GM19463 (cell line): ENCODE results near the gene SPOCD1.

Source experiments
- ATAC-seq: cut with Tn5 transposase; IDR thresholded peaks from one replicate; pipeline ENCODE4 v1.9.1; 2021; ENCODE audit warnings: mild to moderate bottlenecking, moderate library complexity; ENCODE audit not compliant: unreplicated experiment

Gene SPOCD1

GRCh38 chr1:31758823-31759222, 57.0 kb downstream of the SPOCD1 start:
- ATAC-seq: no peak

DNA sequence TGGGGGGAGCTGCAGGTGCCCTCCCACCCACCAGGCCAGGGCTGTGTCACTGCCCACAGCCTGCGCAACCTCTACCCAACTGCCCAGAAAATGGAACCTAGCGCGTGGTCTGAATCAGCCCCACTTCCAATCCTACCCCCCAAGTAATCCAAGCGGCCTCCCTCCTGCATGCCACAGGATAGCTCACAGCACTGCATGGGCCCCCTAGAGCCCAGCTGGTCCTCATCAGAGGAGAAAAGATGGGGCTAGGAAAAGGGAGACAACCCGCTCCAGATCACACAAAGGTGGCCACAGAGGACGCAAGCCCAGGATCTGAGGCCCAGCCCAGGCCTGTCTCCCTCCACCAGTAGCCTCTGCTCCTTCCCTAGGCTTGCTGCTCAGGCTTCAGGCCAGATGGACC, 57.8 kb downstream of the SPOCD1 start:
- ATAC-seq: no peak

GRCh38 chr1:31757204-31757679, 58.6 kb downstream of the SPOCD1 start:
- ATAC-seq: no peak

DNA sequence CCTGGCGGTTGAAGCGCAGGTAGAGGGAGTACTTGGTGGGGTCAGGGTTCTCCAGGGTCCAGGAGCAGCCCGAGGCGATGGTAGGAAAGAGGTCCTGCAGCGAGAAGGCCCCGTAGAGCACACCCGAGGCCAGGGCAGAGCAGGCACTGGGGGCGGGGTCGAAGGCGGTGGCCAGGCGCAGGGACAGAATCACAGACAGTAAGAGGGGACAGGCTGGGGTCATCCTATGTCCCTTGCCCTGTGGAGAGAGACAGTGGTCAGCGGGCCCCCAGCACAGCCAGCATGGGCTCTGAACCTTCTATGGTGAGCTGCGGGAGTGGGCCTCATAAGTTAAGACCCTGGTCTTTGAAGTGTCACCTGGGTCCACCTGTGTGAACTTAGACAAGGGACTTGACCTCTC, 59.2 kb downstream of the SPOCD1 start:
- ATAC-seq: no peak

GRCh38 chr1:31755850-31756492, 59.9 kb downstream of the SPOCD1 start:
- no peak for ATAC-seq

GRCh38 chr1:31755197-31755611, 60.6 kb downstream of the SPOCD1 start:
- no peak for ATAC-seq

GRCh38 chr1:31754397-31754796, 61.4 kb downstream of the SPOCD1 start:
- no peak for ATAC-seq

- ATAC-seq: no peak
These were observed 62.0 kb downstream of the SPOCD1 start for GRCh38 chr1:31753707-31754349.

DNA sequence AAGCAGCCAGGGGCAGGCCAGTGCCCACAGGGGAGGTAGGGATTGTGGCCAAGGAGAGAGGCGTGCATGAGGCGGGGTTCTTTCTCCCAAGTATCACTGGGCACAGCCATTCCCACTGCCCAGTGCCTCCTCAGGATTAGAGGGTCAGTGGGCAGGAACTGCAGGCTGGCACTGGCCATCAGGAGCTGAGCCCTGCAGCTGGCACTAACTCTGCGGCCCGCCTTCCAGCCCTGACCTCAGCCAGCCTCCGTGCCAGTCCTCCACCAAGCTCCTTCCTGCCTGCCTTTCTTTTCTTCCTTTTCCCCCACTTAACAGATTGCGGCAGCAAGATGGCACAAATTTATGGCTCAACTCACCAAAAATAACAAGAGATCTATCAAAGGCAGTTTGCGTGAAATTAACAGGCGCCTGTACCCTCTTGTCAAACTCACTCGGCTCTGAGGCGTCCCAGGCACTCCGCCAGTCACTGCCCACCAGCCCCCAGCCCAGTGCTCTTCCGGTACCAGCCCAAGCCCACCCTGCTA, 62.8 kb downstream of the SPOCD1 start:
- ATAC-seq: no peak

GRCh38 chr1:31752258-31752657, 63.6 kb downstream of the SPOCD1 start:
- no peak for ATAC-seq

DNA sequence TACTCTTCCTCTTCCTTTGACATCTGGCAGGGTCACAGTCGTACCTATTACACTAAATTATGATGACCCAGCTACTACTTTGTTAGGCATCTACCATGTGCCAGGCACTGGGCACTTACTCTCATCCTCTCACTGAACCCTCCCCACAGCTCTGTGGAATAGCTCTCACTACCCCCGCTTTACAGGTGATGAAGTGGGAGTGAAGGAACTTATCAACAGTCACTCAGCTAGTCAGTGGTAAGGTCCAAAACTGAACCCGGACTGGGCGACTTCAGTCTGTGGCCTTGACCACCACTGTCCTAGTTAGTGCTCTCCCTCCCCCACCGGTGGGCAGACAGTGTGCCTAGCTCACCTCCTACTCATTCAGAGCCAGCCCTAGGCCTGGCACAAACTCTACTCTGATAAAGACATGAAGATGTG, 64.0 kb downstream of the SPOCD1 start:
- no peak for ATAC-seq

- no peak for ATAC-seq
These were observed 64.8 kb downstream of the SPOCD1 start for GRCh38 chr1:31750858-31751510.

DNA sequence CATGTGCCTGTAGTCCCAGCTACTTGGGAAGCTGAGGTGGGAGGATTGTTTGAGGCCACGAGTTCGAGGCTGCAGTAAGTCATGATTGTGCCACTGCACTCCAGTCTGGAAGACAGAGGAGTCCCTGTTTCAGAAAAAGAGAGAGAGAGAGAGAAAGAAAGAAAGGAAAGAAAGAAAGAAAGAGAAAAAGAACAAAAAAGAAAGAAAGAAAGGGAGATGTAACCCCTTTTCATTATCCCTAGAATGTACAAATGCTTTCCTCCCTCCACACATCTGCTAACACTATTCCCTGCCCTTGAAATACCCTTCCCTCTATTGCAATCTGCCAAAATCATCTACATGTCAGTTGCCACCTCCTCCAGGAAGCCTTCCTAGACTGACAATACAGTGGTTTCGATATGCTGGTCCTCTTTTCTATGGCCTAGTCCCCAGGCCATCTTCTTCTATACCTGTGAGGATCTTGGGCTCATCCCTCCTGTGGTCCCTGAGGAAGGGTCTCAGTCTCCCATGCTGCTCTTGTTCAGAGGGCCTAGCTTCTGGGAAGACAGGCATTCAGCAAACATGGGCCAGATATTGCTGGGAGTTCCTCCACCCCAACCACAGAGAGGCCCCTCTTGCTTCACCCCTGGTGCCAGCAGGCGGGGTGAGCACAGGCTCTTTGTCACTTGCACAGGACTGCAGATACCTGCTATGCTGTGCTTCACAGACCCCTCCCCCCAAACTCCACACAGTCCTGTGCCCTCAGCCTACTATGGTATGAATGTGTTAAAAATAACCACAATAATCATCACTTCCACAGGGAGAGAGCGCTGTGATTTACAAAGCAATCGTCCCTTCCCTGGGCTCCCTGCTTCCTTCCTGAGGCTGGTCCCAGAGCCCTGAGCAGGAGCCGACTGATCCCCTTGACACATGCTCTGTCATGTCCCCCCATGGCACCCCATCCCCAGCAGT, 65.8 kb downstream of the SPOCD1 start:
- ATAC-seq: no peak

GRCh38 chr1:31748365-31748764, 67.5 kb downstream of the SPOCD1 start:
- ATAC-seq: no peak

- no peak for ATAC-seq
These were observed 68.5 kb downstream of the SPOCD1 start for GRCh38 chr1:31747304-31747703.

GRCh38 chr1:31746687-31747086, 69.1 kb downstream of the SPOCD1 start:
- ATAC-seq: no peak

GRCh38 chr1:31745946-31746670, 69.7 kb downstream of the SPOCD1 start:
- no peak for ATAC-seq

- no peak for ATAC-seq
These were observed 70.5 kb downstream of the SPOCD1 start for GRCh38 chr1:31745096-31745945.
